HEK293 (cell line): ENCODE measurements around the gene MTCH1.
A peak's percentile ranks its signal among the peaks of the same experiment; 100 is the strongest.

ENCODE experiments used
- CTCF ChIA-PET: fragments of 350-600 bp; formaldehyde crosslinking; extraction: SDS; loops from one replicate; lab custom pipeline; 2021; ENCODE audit warnings: antibody characterized with exemption; lab: Yijun Ruan, JAX
- POLR2A ChIA-PET: fragments of 300-600 bp; formaldehyde crosslinking; extraction: SDS; loops from one replicate; lab custom pipeline; 2020; ENCODE audit warnings: antibody characterized with exemption, inconsistent platforms; lab: Yijun Ruan, JAX
- H3K27ac ChIP-seq: fragments of 200-500 bp; sonication (Bioruptor generic); 2 replicates; pipeline ENCODE4 v1.5.1; 2014; ENCODE audit warnings: low read depth, low read length, control low read depth, inconsistent platforms; ENCODE audit errors: extremely low read depth
- H3K36me3 ChIP-seq, 2 experiments: fragments of 200-500 bp in 1 of 2; sonication (Bioruptor generic) in 1 of 2; 1 replicate in 1 of 2; 2 replicates in 1 of 2; pipeline ENCODE4 v1.5.1; 2014 to 2017; ENCODE audit warnings: inconsistent platforms in 2 of 2, low read length in 2 of 2; ENCODE audit not compliant: control insufficient read depth in 2 of 2, insufficient read depth in 1 of 2
- H3K4me1 ChIP-seq: fragments of 200-500 bp; sonication (Bioruptor generic); 2 replicates; pipeline ENCODE4 v1.5.1; 2014; ENCODE audit warnings: mild to moderate bottlenecking, low read length, inconsistent platforms; ENCODE audit not compliant: control insufficient read depth, insufficient read depth
- H3K4me3 ChIP-seq: 2 replicates; pipeline ENCODE4 v1.5.1; 2011; ENCODE audit warnings: low read depth, mild to moderate bottlenecking, control low read depth, low read length, moderate library complexity
- H3K9me3 ChIP-seq: fragments of 200-500 bp; sonication (Bioruptor generic); 2 replicates; pipeline ENCODE4 v1.5.1; 2014; ENCODE audit warnings: low read depth, low read length, inconsistent platforms; ENCODE audit not compliant: control insufficient read depth, insufficient read depth
- AEBP2 ChIP-seq: fragments of 450-650 bp; formaldehyde crosslinking; IDR thresholded peaks from 2 replicates; pipeline ENCODE4 v1.5.1; 2016; ENCODE audit warnings: missing biosample characterization, missing genetic modification characterization, borderline replicate concordance
- EGR2 ChIP-seq: fragments of 450-650 bp; formaldehyde crosslinking; IDR thresholded peaks from 2 replicates; pipeline ENCODE4 v1.5.1; 2016; ENCODE audit warnings: low read depth, missing biosample characterization, missing genetic modification characterization
- FEZF1 ChIP-seq: fragments of 450-650 bp; formaldehyde crosslinking; IDR thresholded peaks from 2 replicates; pipeline ENCODE4 v1.5.1; 2016; ENCODE audit warnings: missing biosample characterization, missing genetic modification characterization
- HOXC10 ChIP-seq: sonication (generic); formaldehyde crosslinking; IDR thresholded peaks from 2 replicates; pipeline ENCODE4 v1.8.1; 2023; ENCODE audit warnings: mild to moderate bottlenecking, missing genetic modification reagents
- KLF1 ChIP-seq: fragments of 450-650 bp; formaldehyde crosslinking; IDR thresholded peaks from 2 replicates; pipeline ENCODE4 v1.5.1; 2016; ENCODE audit warnings: missing biosample characterization, missing genetic modification characterization
- OVOL3 ChIP-seq: fragments of 450-650 bp; formaldehyde crosslinking; IDR thresholded peaks from 2 replicates; pipeline ENCODE4 v1.5.1; 2016; ENCODE audit warnings: missing biosample characterization, missing genetic modification characterization
- ZBTB20 ChIP-seq: fragments of 450-650 bp; formaldehyde crosslinking; IDR thresholded peaks from 2 replicates; pipeline ENCODE4 v1.5.1; 2016; ENCODE audit warnings: missing biosample characterization, missing genetic modification characterization
- ZBTB48 ChIP-seq: fragments of 450-650 bp; formaldehyde crosslinking; IDR thresholded peaks from 2 replicates; pipeline ENCODE4 v1.5.1; 2016; ENCODE audit warnings: missing biosample characterization, missing genetic modification characterization
- ZFHX2 ChIP-seq: fragments of 450-650 bp; formaldehyde crosslinking; conservative IDR thresholded peaks from 2 replicates; pipeline ENCODE4 v1.5.1; 2016; ENCODE audit warnings: missing biosample characterization, missing genetic modification characterization
- ZNF175 ChIP-seq: fragments of 450-650 bp; formaldehyde crosslinking; IDR thresholded peaks from 2 replicates; pipeline ENCODE4 v1.5.1; 2016; ENCODE audit warnings: missing biosample characterization, missing genetic modification characterization
- ZNF221 ChIP-seq: fragments of 450-650 bp; formaldehyde crosslinking; IDR thresholded peaks from 2 replicates; pipeline ENCODE4 v1.5.1; 2017; ENCODE audit warnings: missing biosample characterization, missing genetic modification characterization, borderline replicate concordance
- ZNF223 ChIP-seq: fragments of 450-650 bp; formaldehyde crosslinking; IDR thresholded peaks from 2 replicates; pipeline ENCODE4 v1.5.1; 2016; ENCODE audit warnings: missing biosample characterization, missing genetic modification characterization
- ZNF423 ChIP-seq: fragments of 450-650 bp; formaldehyde crosslinking; IDR thresholded peaks from 2 replicates; pipeline ENCODE4 v1.5.1; 2016; ENCODE audit warnings: missing biosample characterization, missing genetic modification characterization
- ZNF555 ChIP-seq: fragments of 450-650 bp; formaldehyde crosslinking; conservative IDR thresholded peaks from 2 replicates; pipeline ENCODE4 v1.5.1; 2017; ENCODE audit warnings: missing biosample characterization, mild to moderate bottlenecking, missing genetic modification characterization, inconsistent platforms
- ZNF571 ChIP-seq: fragments of 450-650 bp; formaldehyde crosslinking; IDR thresholded peaks from 2 replicates; pipeline ENCODE4 v1.5.0; 2017; ENCODE audit warnings: missing biosample characterization, missing genetic modification characterization
- ZNF596 ChIP-seq: fragments of 450-650 bp; IDR thresholded peaks from 2 replicates; pipeline ENCODE4 v1.5.0; 2018; ENCODE audit warnings: missing biosample characterization, mild to moderate bottlenecking, missing genetic modification characterization, moderate library complexity
- ZNF623 ChIP-seq: fragments of 450-650 bp; formaldehyde crosslinking; IDR thresholded peaks from 2 replicates; pipeline ENCODE4 v1.5.1; 2016; ENCODE audit warnings: missing biosample characterization, missing genetic modification characterization
- ZNF747 ChIP-seq: fragments of 450-650 bp; formaldehyde crosslinking; IDR thresholded peaks from 2 replicates; pipeline ENCODE4 v1.5.1; 2016; ENCODE audit warnings: missing biosample characterization, missing genetic modification characterization
- ZSCAN23 ChIP-seq: fragments of 450-650 bp; formaldehyde crosslinking; IDR thresholded peaks from 2 replicates; pipeline ENCODE4 v1.5.1; 2016; ENCODE audit warnings: missing biosample characterization, missing genetic modification characterization
- ZXDB ChIP-seq: fragments of 450-650 bp; formaldehyde crosslinking; IDR thresholded peaks from 2 replicates; pipeline ENCODE4 v1.5.1; 2016; ENCODE audit warnings: missing biosample characterization, missing genetic modification characterization

MTCH1 gene

DNA sequence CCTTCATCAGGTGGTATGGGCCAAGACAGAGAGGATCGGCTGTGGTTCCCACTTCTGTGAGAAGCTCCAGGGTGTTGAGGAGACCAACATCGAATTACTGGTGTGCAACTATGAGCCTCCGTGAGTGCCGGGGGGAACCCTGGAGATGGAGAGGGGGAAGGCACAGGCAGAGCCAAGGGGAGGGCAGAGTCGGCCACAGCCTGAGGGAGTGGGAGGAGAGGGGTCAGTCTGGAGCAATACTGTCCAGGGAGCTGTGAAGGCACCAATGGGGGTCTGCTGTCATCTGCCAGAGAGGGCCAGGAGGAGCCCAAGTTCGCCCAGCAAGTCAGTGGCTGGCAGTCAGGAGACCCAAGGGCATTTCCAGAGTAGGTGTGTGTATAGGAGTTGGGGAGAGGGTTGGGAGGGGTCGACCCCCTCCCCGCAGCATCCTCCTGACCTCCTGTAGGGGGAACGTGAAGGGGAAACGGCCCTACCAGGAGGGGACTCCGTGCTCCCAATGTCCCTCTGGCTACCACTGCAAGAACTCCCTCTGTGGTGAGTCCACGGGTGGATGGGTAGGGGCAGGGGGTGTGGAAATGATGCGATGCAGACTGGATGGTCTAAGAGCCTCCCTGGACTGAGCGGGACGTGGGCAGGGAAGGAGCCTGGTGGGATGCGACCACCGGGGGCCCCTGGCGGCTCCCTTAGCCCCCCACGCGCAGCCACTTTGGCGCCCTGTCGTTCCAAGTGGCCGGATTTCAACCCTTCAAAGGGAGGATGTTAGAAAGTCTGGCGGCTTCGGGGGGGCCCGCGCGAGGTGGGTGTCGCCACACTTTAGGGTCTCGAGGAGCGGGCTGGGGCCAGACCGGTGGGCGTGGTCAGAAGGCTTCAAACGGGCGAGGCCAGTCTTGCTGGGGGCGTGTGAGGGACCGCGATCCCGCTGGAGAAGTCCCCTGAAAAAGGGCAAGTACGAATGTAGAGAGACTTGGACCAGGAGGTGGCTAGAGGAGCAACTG is 24.3 kb downstream of the MTCH1 start:
- CTCF ChIA-PET: interaction anchor here (0.6 to 1.5 kb wide), 3 partner anchors 26 to 56 kb away, joined by 3 to 6 read pairs (median 5); no protein-coding TSS in a partner anchor
- H3K9me3 ChIP-seq: no peaks in the 10 kb centered on the region
- H3K27ac ChIP-seq: no peak overlapping the region
- H3K4me3 ChIP-seq: no peak overlapping the region
- POLR2A ChIA-PET: interaction anchor here (0.5 to 1.2 kb wide), 4 partner anchors 24 to 355 kb away, joined by 3 to 6 read pairs (median 4); partner anchors contain the start of genes MTCH1 and PPIL1
- H3K4me1 ChIP-seq: no peaks in the 10 kb centered on the region
- no peaks in the 10 kb centered on the region for H3K36me3 ChIP-seq
- TF ChIP-seq ZFHX2 (tag by site-specific recombination) (peak; percentile 18; the same call in 1 of the 2 replicates), AEBP2 (tag by site-specific recombination) (no peak), OVOL3 (no peak), ZNF223 (tag by site-specific recombination) (no peak), ZNF175 (tag by site-specific recombination) (no peak), ZNF747 (tag by site-specific recombination) (no peak), ZNF423 (tag by site-specific recombination) (no peak), ZSCAN23 (tag by site-specific recombination) (no peak), EGR2 (0 out of 2 replicates have a peak, but pooled peaks have one; percentile 5), KLF1 (tag by site-specific recombination) (peak; percentile 79), HOXC10 (no peak), FEZF1 (tag by site-specific recombination) (no peak), ZNF571 (no peak), ZNF221 (no peak), ZNF555 (tag by site-specific recombination) (no peak), ZBTB20 (tag by site-specific recombination) (no peak), ZNF623 (tag by site-specific recombination) (no peak), ZXDB (tag by site-specific recombination) (no peak)

DNA sequence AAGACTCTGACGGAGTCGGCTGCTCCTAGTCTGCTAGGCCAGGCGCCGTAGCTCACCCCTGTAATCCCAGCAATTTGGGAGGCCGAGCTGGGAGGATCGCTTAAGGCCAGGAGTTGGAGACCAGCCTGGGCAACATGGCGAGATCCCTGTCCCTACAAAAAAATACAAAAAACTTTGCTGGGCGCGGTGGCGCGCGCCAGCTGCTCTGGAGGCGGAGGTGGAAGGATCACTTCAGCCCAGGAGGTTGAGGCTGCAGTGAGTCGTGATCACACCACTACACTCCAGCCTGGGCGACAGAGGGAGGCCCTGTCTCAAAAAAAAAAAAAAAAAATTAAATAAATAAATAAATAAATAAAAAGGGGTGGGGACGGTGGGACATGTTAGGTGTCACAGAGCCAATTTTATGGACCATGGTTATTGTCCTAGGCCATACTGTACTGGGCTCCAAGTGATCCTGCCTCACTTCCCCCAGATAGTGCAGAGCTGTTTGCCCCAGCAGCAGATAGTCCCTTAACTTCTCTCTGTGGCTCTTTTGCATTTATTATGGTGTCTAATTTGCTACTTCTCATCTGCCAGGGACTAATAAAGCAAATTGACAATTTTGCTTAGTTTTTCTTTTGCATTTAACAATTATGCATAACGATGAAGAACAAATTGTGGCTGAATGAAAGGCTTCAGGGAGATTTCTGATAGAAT is 26.3 kb downstream of the MTCH1 start:
- no peak overlapping the region for H3K27ac ChIP-seq
- CTCF ChIA-PET: interaction anchor here (0.6 to 1.0 kb wide), 3 partner anchors 19 to 324 kb away, joined by 3 to 4 read pairs (median 3); no protein-coding TSS in a partner anchor
- no peaks in the 10 kb centered on the region for H3K9me3 ChIP-seq
- no peaks in the 10 kb centered on the region for H3K4me1 ChIP-seq
- POLR2A ChIA-PET: no interaction called here
- TF ChIP-seq ZNF596 (tag by site-specific recombination): no peak
- 0 out of 2 replicates have a peak, but pooled peaks have one; percentile 15 for TF ChIP-seq ZBTB48 (tag by site-specific recombination)
- H3K4me3 ChIP-seq: no peak overlapping the region
- H3K36me3 ChIP-seq: no peaks in the 10 kb centered on the region
